Thyroid gland (tissue), 4 donors: ENCODE data around the gene PAGR1.

Source experiments
- CTCF ChIP-seq, 6 experiments: fragments of 200-600 bp in 3 of 6; fragments of 450-650 bp in 3 of 6; sonication (generic) in 3 of 6; IDR thresholded peaks; one replicate each; pipeline ENCODE4 v1.5.1; 2016 to 2019; ENCODE audit warnings: antibody characterized with exemption in 6 of 6, mild to moderate bottlenecking in 2 of 6, inconsistent platforms in 1 of 6, moderate library complexity in 1 of 6
- POLR2A ChIP-seq, 2 donors: fragments of 450-650 bp; IDR thresholded peaks; one replicate each; pipeline ENCODE4 v1.6.1; 2017; ENCODE audit warnings: antibody characterized with exemption in 2 of 2, mild to moderate bottlenecking in 2 of 2, moderate library complexity in 1 of 2

GRCh38 chr16:29858149-29858849 is 42.3 kb downstream of the PAGR1 start:
- TF ChIP-seq CTCF (IDR thresholded peaks at IDR 0.05) (no peak), POLR2A (IDR thresholded peaks at IDR 0.05) (no peak)
